Measurements from ENCODE around the gene DNAJB1. TPM values are rescaled to one million over a fixed set of nuclear protein-coding genes. Genes with fewer than 3 reads are reported as not detected.

Gene DNAJB1
- total and polyA plus RNA-seq, 8 donors, result 22.4 to 63.0 (median 29.3) TPM

- Histone ChIP-seq H3K9me3 (no peaks in the 10 kb centered on the region), H3K4me3 (no peak overlapping the region), H3K4me1 (peaks cover 4 to 5% (median 5%) of the 10 kb centered on the region in 3 donors), H3K36me3 (peaks cover 0 to 22% (median 0%) of the 10 kb centered on the region in 3 donors), H3K27ac (no peak overlapping the region), H3K27me3 (no peaks in the 10 kb centered on the region)
- peak in 1 of 6 donors; percentile 73 for DNase-seq
- no peak for FAIRE-seq
- no peak for TF ChIP-seq CTCF (IDR thresholded peaks at IDR 0.05)
- WGBS, 2 donors, result 65 to 83% methylated on average over 43 to 46 of the region's 46 CpGs
- no peak for ATAC-seq
- intact Hi-C loops (cut with DNase I), result no loop called here
Observed at GRCh38 chr19:14471436-14472187, 46.6 kb downstream of the DNAJB1 start.

GRCh38 chr19:14470031-14470876 lies 47.9 kb downstream of the DNAJB1 start:
- peaks cover 0 to 28% (median 0%) of the 10 kb centered on the region in 3 donors for H3K36me3 ChIP-seq
- FAIRE-seq (no peak), DNase-seq (peak in 1 of 6 donors; percentile 55), ATAC-seq (no peak)
- peaks cover 4 to 5% (median 5%) of the 10 kb centered on the region in 3 donors for H3K4me1 ChIP-seq
- no peaks in the 10 kb centered on the region for H3K27me3 ChIP-seq
- TF ChIP-seq CTCF (IDR thresholded peaks at IDR 0.05), result no peak
- 87 to 88% methylated on average over 32 of the region's 32 CpGs for WGBS, 2 donors
- H3K9me3 ChIP-seq, result no peaks in the 10 kb centered on the region
- H3K27ac ChIP-seq, result no peak overlapping the region
- H3K4me3 ChIP-seq, result no peak overlapping the region
- intact Hi-C loops (cut with DNase I), result no loop called here

GRCh38 chr19:14467816-14468215 lies 50.4 kb downstream of the DNAJB1 start:
- FAIRE-seq, result no peak

GRCh38 chr19:14467391-14467790 lies 50.8 kb downstream of the DNAJB1 start:
- Histone ChIP-seq H3K4me1 (peaks cover 2% of the 10 kb centered on the region in 3 donors), H3K9me3 (no peaks in the 10 kb centered on the region), H3K36me3 (peaks cover 0 to 38% (median 8%) of the 10 kb centered on the region in 3 donors), H3K27me3 (no peaks in the 10 kb centered on the region), H3K27ac (no peak overlapping the region), H3K4me3 (no peak overlapping the region)
- peak in 1 of 6 donors; percentile 59 for DNase-seq
- WGBS, 2 donors, result 83 to 85% methylated on average over 12 of the region's 12 CpGs
- intact Hi-C loops (cut with DNase I), result no loop called here
- no peak for TF ChIP-seq CTCF (IDR thresholded peaks at IDR 0.05)
- FAIRE-seq, result no peak
- ATAC-seq, result no peak

More at GRCh38 chr19:14467816-14468215, 50.4 kb downstream of the DNAJB1 start:
- no peak for TF ChIP-seq CTCF (IDR thresholded peaks at IDR 0.05)
- ATAC-seq (no peak), DNase-seq (no peak)
- Histone ChIP-seq H3K4me3 (no peak overlapping the region), H3K27ac (no peak overlapping the region), H3K9me3 (no peaks in the 10 kb centered on the region), H3K4me1 (peaks cover 4 to 5% (median 5%) of the 10 kb centered on the region in 3 donors), H3K36me3 (peaks cover 0 to 38% (median 8%) of the 10 kb centered on the region in 3 donors), H3K27me3 (no peaks in the 10 kb centered on the region)
- intact Hi-C loops (cut with DNase I), result no loop called here
- WGBS, 2 donors, result 85 to 87% methylated on average over 9 of the region's 9 CpGs

Small RNA genes within 50 kb of the gene (microRNA-seq; reads per million reads assigned to microRNA genes)
- 0 reads per million in 2 donors for gene MIR639

Other genes with a start within 250 kb of the DNAJB1 start
- 10 to 100 TPM; 23.0 to 37.7 (median 31.2) TPM for gene ADGRE5, start 137.0 kb downstream of the DNAJB1 start, total RNA-seq
- gene ADGRE5, start 137.0 kb downstream of the DNAJB1 start, polyA plus RNA-seq, result 10 to 100 TPM; 14.0 to 19.5 TPM
- 10 to 100 TPM in 5 of 6 donors, 1 to 10 TPM in 1; 9.3 to 25.7 (median 16.7) TPM for gene DDX39A, start 99.1 kb downstream of the DNAJB1 start, total RNA-seq
- gene DDX39A, start 99.1 kb downstream of the DNAJB1 start, polyA plus RNA-seq, result 10 to 100 TPM; 80.0 to 86.6 TPM
- gene PKN1, start 85.1 kb downstream of the DNAJB1 start, total RNA-seq, result 10 to 100 TPM; 55.5 to 91.5 (median 75.0) TPM
- gene PKN1, start 85.1 kb downstream of the DNAJB1 start, polyA plus RNA-seq, result 10 to 100 TPM; 50.5 to 58.0 TPM
- under 1 TPM in 5 of 6 donors, not detected in 1; 0.12 to 0.58 (median 0.22) TPM for gene PTGER1, start 43.0 kb downstream of the DNAJB1 start, total RNA-seq
- under 1 TPM; 0.31 to 0.61 TPM for gene PTGER1, start 43.0 kb downstream of the DNAJB1 start, polyA plus RNA-seq
- gene GIPC1, start 22.3 kb downstream of the DNAJB1 start, total RNA-seq, result 10 to 100 TPM; 19.0 to 34.0 (median 22.4) TPM
- gene GIPC1, start 22.3 kb downstream of the DNAJB1 start, polyA plus RNA-seq, result 10 to 100 TPM; 53.0 to 53.1 TPM
- 10 to 100 TPM; 41.8 to 68.5 (median 50.8) TPM for gene TECR, start 11.2 kb upstream of the DNAJB1 start, total RNA-seq
- gene TECR, start 11.2 kb upstream of the DNAJB1 start, polyA plus RNA-seq, result 100 to 1,000 TPM; 115 to 129 TPM
- gene NDUFB7, start 53.7 kb upstream of the DNAJB1 start, total RNA-seq, result 10 to 100 TPM; 62.5 to 80.9 (median 71.7) TPM
- gene NDUFB7, start 53.7 kb upstream of the DNAJB1 start, polyA plus RNA-seq, result 100 to 1,000 TPM; 247 to 270 TPM
- under 1 TPM in 3 of 6 donors, not detected in 3; 0.09 to 0.15 (median 0.13) TPM for gene CLEC17A, start 64.7 kb upstream of the DNAJB1 start, total RNA-seq
- gene CLEC17A, start 64.7 kb upstream of the DNAJB1 start, polyA plus RNA-seq, result under 1 TPM in 1 of 2 donors, not detected in 1; 0.11 TPM
- under 1 TPM in 2 of 6 donors, not detected in 4; 0.41 to 0.83 TPM for gene ADGRE3, start 156.4 kb upstream of the DNAJB1 start, total RNA-seq
- not detected for gene ADGRE3, start 156.4 kb upstream of the DNAJB1 start, polyA plus RNA-seq
- 1 to 10 TPM; 5.4 to 9.9 (median 7.6) TPM for gene ZNF333, start 171.7 kb upstream of the DNAJB1 start, total RNA-seq
- gene ZNF333, start 171.7 kb upstream of the DNAJB1 start, polyA plus RNA-seq, result 10 to 100 TPM; 10.4 to 14.4 TPM